KMS-11 (cell line): ENCODE results near the gene UTP3.

Experiments used
- H2AFZ ChIP-seq: fragments of 200-600 bp; sonication (generic); 2 replicates; pipeline ENCODE4 v1.6.1; 2016; ENCODE audit warnings: antibody characterized with exemption, mixed run types, low read depth
- H3K27ac ChIP-seq: fragments of 200-600 bp; sonication (generic); 2 replicates; pipeline ENCODE4 v1.6.1; 2016; ENCODE audit warnings: mild to moderate bottlenecking, mixed run types
- H3K27me3 ChIP-seq: fragments of 200-600 bp; sonication (generic); 2 replicates; pipeline ENCODE4 v1.6.1; 2017; ENCODE audit warnings: mild to moderate bottlenecking, low read depth, mixed run types, moderate library complexity; ENCODE audit not compliant: insufficient read depth
- H3K36me3 ChIP-seq: fragments of 200-600 bp; sonication (generic); 2 replicates; pipeline ENCODE4 v1.6.1; 2017; ENCODE audit warnings: mild to moderate bottlenecking, mixed run types; ENCODE audit not compliant: insufficient read depth
- H3K4me1 ChIP-seq: fragments of 200-600 bp; sonication (generic); 2 replicates; pipeline ENCODE4 v1.6.1; 2016; ENCODE audit warnings: mild to moderate bottlenecking, low read depth, mixed run types; ENCODE audit not compliant: poor library complexity, severe bottlenecking
- H3K4me2 ChIP-seq: fragments of 200-600 bp; sonication (generic); 2 replicates; pipeline ENCODE4 v1.7.0; 2016; ENCODE audit warnings: mild to moderate bottlenecking, mixed run types
- H3K4me3 ChIP-seq: fragments of 200-600 bp; sonication (generic); IDR thresholded peaks from 2 replicates; pipeline ENCODE4 v1.6.1; 2017; ENCODE audit warnings: low read depth, low read length, mixed read lengths; ENCODE audit not compliant: insufficient read depth
- H3K79me2 ChIP-seq: fragments of 200-600 bp; sonication (generic); 2 replicates; pipeline ENCODE4 v1.6.1; 2016; ENCODE audit warnings: low read depth, mixed run types; ENCODE audit not compliant: insufficient read depth
- H3K9ac ChIP-seq: fragments of 200-600 bp; sonication (generic); 2 replicates; pipeline ENCODE4 v1.6.1; 2016; ENCODE audit warnings: mild to moderate bottlenecking, mixed run types
- H4K20me1 ChIP-seq: fragments of 200-600 bp; sonication (generic); 2 replicates; pipeline ENCODE4 v1.6.1; 2016; ENCODE audit warnings: mild to moderate bottlenecking, mixed run types; ENCODE audit not compliant: insufficient read depth
- TF ChIP-seq, protein P1 (sequence below): fragments of 200-600 bp; sonication (generic); conservative IDR thresholded peaks from 2 replicates; pipeline ENCODE4 v1.6.1; 2017; ENCODE audit warnings: low read depth, mild to moderate bottlenecking, antibody characterized with exemption, low read length, moderate library complexity, mixed read lengths

Gene UTP3

DNA sequence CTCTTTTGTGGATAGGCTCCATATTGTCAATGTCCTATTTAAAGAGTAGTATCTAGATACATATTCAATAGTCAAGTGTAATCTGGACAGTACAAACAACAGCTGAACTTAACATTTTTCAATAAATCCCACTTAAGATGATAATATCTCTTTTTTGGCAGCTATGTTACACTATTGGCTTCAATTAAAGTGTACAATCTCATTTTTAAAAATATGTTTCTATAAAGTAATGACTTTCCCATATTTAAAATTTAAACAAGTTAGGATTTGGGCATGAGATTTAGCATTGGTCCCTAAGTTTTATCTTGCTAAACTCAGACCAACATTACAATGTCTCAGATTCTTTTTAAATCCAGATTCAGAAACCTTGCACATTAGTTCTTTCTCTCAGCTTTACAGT is 14.1 kb upstream of the UTP3 start:
- Histone ChIP-seq H2AFZ (no peak overlapping the region), H4K20me1 (no peaks in the 10 kb centered on the region), H3K4me3 (no peak overlapping the region), H3K27ac (no peak overlapping the region), H3K4me1 (peaks cover 99% of the 10 kb centered on the region), H3K9ac (no peak overlapping the region), H3K79me2 (peaks cover 16% of the 10 kb centered on the region; the same call in 1 of the 2 replicates), H3K4me2 (peak overlapping the region; percentile 11; the same call in 1 of the 2 replicates), H3K27me3 (no peaks in the 10 kb centered on the region), H3K36me3 (no peaks in the 10 kb centered on the region)
- TF ChIP-seq, protein P1, sequence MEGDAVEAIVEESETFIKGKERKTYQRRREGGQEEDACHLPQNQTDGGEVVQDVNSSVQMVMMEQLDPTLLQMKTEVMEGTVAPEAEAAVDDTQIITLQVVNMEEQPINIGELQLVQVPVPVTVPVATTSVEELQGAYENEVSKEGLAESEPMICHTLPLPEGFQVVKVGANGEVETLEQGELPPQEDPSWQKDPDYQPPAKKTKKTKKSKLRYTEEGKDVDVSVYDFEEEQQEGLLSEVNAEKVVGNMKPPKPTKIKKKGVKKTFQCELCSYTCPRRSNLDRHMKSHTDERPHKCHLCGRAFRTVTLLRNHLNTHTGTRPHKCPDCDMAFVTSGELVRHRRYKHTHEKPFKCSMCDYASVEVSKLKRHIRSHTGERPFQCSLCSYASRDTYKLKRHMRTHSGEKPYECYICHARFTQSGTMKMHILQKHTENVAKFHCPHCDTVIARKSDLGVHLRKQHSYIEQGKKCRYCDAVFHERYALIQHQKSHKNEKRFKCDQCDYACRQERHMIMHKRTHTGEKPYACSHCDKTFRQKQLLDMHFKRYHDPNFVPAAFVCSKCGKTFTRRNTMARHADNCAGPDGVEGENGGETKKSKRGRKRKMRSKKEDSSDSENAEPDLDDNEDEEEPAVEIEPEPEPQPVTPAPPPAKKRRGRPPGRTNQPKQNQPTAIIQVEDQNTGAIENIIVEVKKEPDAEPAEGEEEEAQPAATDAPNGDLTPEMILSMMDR = no peak

DNA sequence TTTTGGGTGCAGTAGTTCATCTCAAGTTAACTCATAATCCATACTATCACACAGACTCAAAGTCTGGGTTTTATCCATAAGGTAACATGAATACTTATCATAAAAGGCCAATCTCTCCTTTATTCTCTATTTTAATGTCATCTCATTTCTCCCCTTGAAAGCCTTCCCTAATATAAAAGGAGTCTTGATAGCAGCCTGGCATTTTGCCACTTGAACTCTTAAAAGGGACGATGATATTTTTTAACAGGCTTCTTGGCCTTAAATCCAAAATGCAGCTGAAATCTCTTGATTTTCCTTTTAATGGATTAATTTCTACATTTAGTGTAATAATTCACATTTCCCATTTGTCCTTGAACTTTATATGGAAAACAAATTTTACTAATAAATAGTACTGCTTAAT is 13.6 kb upstream of the UTP3 start:
- no peak overlapping the region for H3K9ac ChIP-seq
- peaks cover 99% of the 10 kb centered on the region for H3K4me1 ChIP-seq
- H3K4me2 ChIP-seq = peak overlapping the region; percentile 11; the same call in 1 of the 2 replicates
- H3K27me3 ChIP-seq = no peaks in the 10 kb centered on the region
- H3K4me3 ChIP-seq = no peak overlapping the region
- no peaks in the 10 kb centered on the region for H4K20me1 ChIP-seq
- H2AFZ ChIP-seq = no peak overlapping the region
- H3K36me3 ChIP-seq = no peaks in the 10 kb centered on the region
- H3K79me2 ChIP-seq = peaks cover 10% of the 10 kb centered on the region; the same call in 1 of the 2 replicates
- H3K27ac ChIP-seq = no peak overlapping the region
- TF ChIP-seq, protein P1 = no peak

DNA sequence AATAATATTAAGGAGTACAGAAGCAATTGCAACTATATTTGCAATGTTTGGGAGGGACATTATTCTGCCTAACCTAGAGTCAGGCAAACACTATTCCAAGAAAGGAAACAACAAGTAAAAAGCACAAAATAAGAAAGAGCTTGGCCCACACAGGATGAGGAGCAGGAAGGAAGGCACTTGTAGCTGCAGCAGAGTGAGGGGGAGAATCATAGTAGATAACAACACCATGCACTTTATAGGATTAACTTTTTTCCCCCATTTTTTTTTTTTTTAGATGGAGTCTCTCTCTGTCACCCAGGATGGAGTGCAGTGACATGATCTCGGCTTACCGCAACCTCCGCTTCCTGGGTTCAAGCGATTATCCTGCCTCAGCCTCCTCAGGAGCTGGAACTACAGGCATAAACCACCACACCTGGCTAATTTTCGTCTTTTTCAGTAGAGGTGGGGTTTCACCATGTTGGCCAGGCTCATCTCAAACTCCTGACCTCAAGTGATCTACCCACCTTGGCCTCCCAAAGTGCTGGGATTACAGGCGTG is 11.7 kb upstream of the UTP3 start:
- Histone ChIP-seq H3K36me3 (no peaks in the 10 kb centered on the region), H3K9ac (peak overlapping the region; percentile 47; the same call in 1 of the 2 replicates), H3K79me2 (no peaks in the 10 kb centered on the region; the same call in 1 of the 2 replicates), H3K4me3 (peak overlapping the region; percentile 46), H2AFZ (no peak overlapping the region), H3K4me1 (peaks cover 99% of the 10 kb centered on the region), H3K4me2 (peak overlapping the region; percentile 90), H3K27me3 (no peaks in the 10 kb centered on the region), H3K27ac (peak overlapping the region; percentile 89), H4K20me1 (no peaks in the 10 kb centered on the region)
- TF ChIP-seq, protein P1 = no peak

DNA sequence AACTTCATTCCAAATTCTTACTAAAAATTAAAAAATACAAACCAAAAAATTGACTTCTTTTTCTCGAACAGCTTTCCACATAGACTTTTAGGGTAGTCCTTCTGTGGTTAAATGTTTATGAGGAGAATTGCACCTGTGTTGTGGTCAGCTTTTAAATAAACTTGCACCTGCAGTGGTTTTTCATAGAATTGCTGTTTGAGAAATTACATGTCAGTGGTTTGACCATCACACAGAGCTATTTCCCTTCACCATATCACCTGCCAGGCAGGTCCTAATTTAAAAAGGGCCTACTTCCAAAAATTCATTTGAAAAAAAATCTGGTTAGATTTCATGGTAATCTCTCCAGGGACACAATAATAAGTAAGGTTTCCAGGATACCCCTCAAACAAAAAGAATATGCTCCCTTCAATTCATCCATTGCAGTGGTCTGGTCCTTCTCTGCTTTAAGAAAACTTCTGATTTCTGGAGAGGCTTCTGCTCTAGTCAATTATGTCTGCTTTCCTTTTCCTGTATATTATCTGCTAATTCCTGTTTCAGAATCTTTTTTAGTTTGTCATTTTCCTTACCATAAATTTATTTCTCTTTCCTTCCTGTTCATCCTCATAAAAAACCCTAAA is 9.8 kb upstream of the UTP3 start:
- TF ChIP-seq, protein P1 = no peak
- no peak overlapping the region for H2AFZ ChIP-seq
- no peaks in the 10 kb centered on the region for H3K27me3 ChIP-seq
- no peaks in the 10 kb centered on the region for H3K36me3 ChIP-seq
- peak overlapping the region; percentile 70 for H3K4me3 ChIP-seq
- peak overlapping the region; percentile 89 for H3K27ac ChIP-seq
- peak overlapping the region; percentile 47 for H3K9ac ChIP-seq
- no peaks in the 10 kb centered on the region; the same call in 1 of the 2 replicates for H3K79me2 ChIP-seq
- H3K4me1 ChIP-seq = peaks cover 100% of the 10 kb centered on the region
- H3K4me2 ChIP-seq = peak overlapping the region; percentile 90
- no peaks in the 10 kb centered on the region for H4K20me1 ChIP-seq
